H9 (cell line): ENCODE measurements around the gene TBL3. TPM values are rescaled to one million over a fixed set of nuclear protein-coding genes. Genes with fewer than 3 reads are reported as not detected.

Source experiments
- DNase-seq: peaks from one replicate; pipeline ENCODE4 v3.0.0-alpha.2; 2017
- H2AFZ ChIP-seq: one replicate; pipeline ENCODE4 v1.6.1; 2013; ENCODE audit warnings: mild to moderate bottlenecking, low read length, control low read depth, moderate library complexity
- H2AK5ac ChIP-seq: 2 replicates; pipeline ENCODE4 v1.6.1; 2013; ENCODE audit warnings: low read length, control low read depth, mixed read lengths; ENCODE audit not compliant: insufficient read length
- H2BK120ac ChIP-seq: one replicate; pipeline ENCODE4 v1.6.1; 2013; ENCODE audit warnings: low read depth, mild to moderate bottlenecking, low read length, control low read depth, inconsistent platforms; ENCODE audit not compliant: poor library complexity, severe bottlenecking
- H2BK12ac ChIP-seq: 2 replicates; pipeline ENCODE4 v1.6.1; 2013; ENCODE audit warnings: low read length, control low read depth, mixed read lengths, low read depth; ENCODE audit not compliant: insufficient read length
- H2BK15ac ChIP-seq: 2 replicates; pipeline ENCODE4 v1.6.1; 2013; ENCODE audit warnings: low read depth, low read length, control low read depth
- H2BK20ac ChIP-seq: one replicate; pipeline ENCODE4 v1.6.1; 2013; ENCODE audit warnings: low read depth, mild to moderate bottlenecking, low read length, control low read depth, inconsistent platforms; ENCODE audit not compliant: poor library complexity, severe bottlenecking
- H2BK5ac ChIP-seq: 2 replicates; pipeline ENCODE4 v1.6.1; 2013; ENCODE audit warnings: low read length, control low read depth, mixed read lengths; ENCODE audit not compliant: insufficient read length
- H3K14ac ChIP-seq: 2 replicates; pipeline ENCODE4 v1.6.1; 2013; ENCODE audit warnings: low read length, control low read depth; ENCODE audit not compliant: insufficient read depth
- H3K18ac ChIP-seq: 2 replicates; pipeline ENCODE4 v1.6.1; 2013; ENCODE audit warnings: low read depth, mild to moderate bottlenecking, mixed read lengths, low read length, control low read depth; ENCODE audit not compliant: insufficient read length
- H3K23ac ChIP-seq: 2 replicates; pipeline ENCODE4 v1.6.1; 2013; ENCODE audit warnings: low read length, control low read depth, mixed read lengths, low read depth; ENCODE audit not compliant: insufficient read length
- H3K23me2 ChIP-seq: 2 replicates; pipeline ENCODE4 v1.6.1; 2013; ENCODE audit warnings: low read depth, mild to moderate bottlenecking, mixed read lengths, low read length, control low read depth; ENCODE audit not compliant: insufficient read length, poor library complexity, severe bottlenecking
- H3K27ac ChIP-seq: 2 replicates; pipeline ENCODE4 v1.5.1; 2013; ENCODE audit warnings: low read length, control low read depth, mixed read lengths, low read depth; ENCODE audit not compliant: insufficient read length
- H3K27me3 ChIP-seq: 2 replicates; pipeline ENCODE4 v1.6.1; 2013; ENCODE audit warnings: low read length, control low read depth, inconsistent platforms; ENCODE audit not compliant: insufficient read depth
- H3K4ac ChIP-seq: 2 replicates; pipeline ENCODE4 v1.6.1; 2013; ENCODE audit warnings: low read depth, mild to moderate bottlenecking, control low read depth, inconsistent platforms, low read length, moderate library complexity
- H3K4me1 ChIP-seq: 2 replicates; pipeline ENCODE4 v1.6.1; 2013; ENCODE audit warnings: low read length, control low read depth, inconsistent platforms; ENCODE audit not compliant: insufficient read depth
- H3K4me2 ChIP-seq: 2 replicates; pipeline ENCODE4 v1.6.1; 2013; ENCODE audit warnings: low read length, control low read depth, mixed read lengths; ENCODE audit not compliant: insufficient read length, insufficient read depth
- H3K56ac ChIP-seq: 2 replicates; pipeline ENCODE4 v1.6.1; 2013; ENCODE audit warnings: low read depth, mild to moderate bottlenecking, mixed read lengths, low read length, control low read depth; ENCODE audit not compliant: insufficient read length
- H3K79me1 ChIP-seq: 2 replicates; pipeline ENCODE4 v1.6.1; 2013; ENCODE audit warnings: low read depth, mild to moderate bottlenecking, moderate library complexity, low read length, control low read depth, inconsistent platforms; ENCODE audit not compliant: insufficient read depth, poor library complexity, severe bottlenecking
- H3K79me2 ChIP-seq: 2 replicates; pipeline ENCODE4 v1.6.1; 2013; ENCODE audit warnings: low read length, control low read depth, inconsistent platforms; ENCODE audit not compliant: insufficient read depth
- H3K9ac ChIP-seq: 2 replicates; pipeline ENCODE4 v1.6.1; 2013; ENCODE audit warnings: low read length, control low read depth, mixed read lengths; ENCODE audit not compliant: insufficient read length; ENCODE audit errors: extremely low read depth
- H3K9me3 ChIP-seq: one replicate; pipeline ENCODE4 v1.6.1; 2013; ENCODE audit warnings: low read depth, low read length, inconsistent platforms; ENCODE audit not compliant: control insufficient read depth
- H3T11ph ChIP-seq: one replicate; pipeline ENCODE4 v1.6.1; 2013; ENCODE audit warnings: mild to moderate bottlenecking, low read length, control low read depth, inconsistent platforms
- H4K20me1 ChIP-seq: one replicate; pipeline ENCODE4 v1.6.1; 2013; ENCODE audit not compliant: control insufficient read depth, insufficient read length, insufficient read depth
- H4K5ac ChIP-seq: 2 replicates; pipeline ENCODE4 v1.6.1; 2013; ENCODE audit warnings: low read depth, mild to moderate bottlenecking, mixed read lengths, low read length, control low read depth; ENCODE audit not compliant: insufficient read length
- H4K8ac ChIP-seq: replicated peaks from 2 replicates; pipeline ENCODE4 v1.6.1; 2013; ENCODE audit warnings: low read length, control low read depth, mixed read lengths, low read depth; ENCODE audit not compliant: insufficient read length
- H4K91ac ChIP-seq: 2 replicates; pipeline ENCODE4 v1.6.1; 2013; ENCODE audit warnings: low read depth, mild to moderate bottlenecking, moderate library complexity, mixed read lengths, low read length, control low read depth; ENCODE audit not compliant: insufficient read length
- H3K27ac Mint-ChIP-seq, 3 experiments: 2 replicates in 2 of 3; 3 replicates in 1 of 3; pipeline ENCODE4 v1.8.0; 2020 to 2021; ENCODE audit warnings: mixed read lengths in 3 of 3, mild to moderate bottlenecking in 1 of 3, moderate library complexity in 1 of 3
- H3K27me3 Mint-ChIP-seq: 2 replicates; pipeline ENCODE4 v1.8.0; 2021; ENCODE audit warnings: low read depth, mild to moderate bottlenecking, moderate library complexity, mixed read lengths
- H3K36me3 Mint-ChIP-seq, 3 experiments: 2 replicates in 2 of 3; 3 replicates in 1 of 3; pipeline ENCODE4 v1.8.0; 2020 to 2021; ENCODE audit warnings: low read depth in 3 of 3, mixed read lengths in 3 of 3; ENCODE audit not compliant: insufficient read depth in 1 of 3
- H3K4me1 Mint-ChIP-seq, 2 experiments: 2 replicates each; pipeline ENCODE4 v1.8.0; 2020; ENCODE audit warnings: mixed read lengths in 2 of 2
- H3K4me3 Mint-ChIP-seq, 2 experiments: 2 replicates in 1 of 2; 3 replicates in 1 of 2; pipeline ENCODE4 v1.8.0; 2020 to 2021; ENCODE audit warnings: mild to moderate bottlenecking in 2 of 2, mixed read lengths in 2 of 2, moderate library complexity in 1 of 2
- H3K9me3 Mint-ChIP-seq, 2 experiments: 2 replicates in 1 of 2; 3 replicates in 1 of 2; pipeline ENCODE4 v1.8.0; 2020; ENCODE audit warnings: mild to moderate bottlenecking in 2 of 2, mixed read lengths in 2 of 2, moderate library complexity in 1 of 2
- CTCF ChIP-seq: fragments of 200-600 bp; sonication (generic); conservative IDR thresholded peaks from 3 replicates; pipeline ENCODE4 v1.8.0; 2021; ENCODE audit warnings: antibody characterized with exemption, mild to moderate bottlenecking
- WGBS: extraction: QIAGEN DNeasy Blood & Tissue Kit; methylation state at CpG from one replicate; pipeline ENCODE4 v1.1.7; 2013; ENCODE audit warnings: missing lambda C conversion rate, low lambda C conversion rate, mixed read lengths; ENCODE audit not compliant: insufficient read length; ENCODE audit errors: extremely low coverage; 5-methylcytosine and 5-hydroxymethylcytosine counted together
- long read RNA-seq: library from polyadenylated mRNA; unstranded; transcript quantifications from one replicate; pipeline ENCODE4 v2.0.0, GENCODE V29; 2020
- total RNA-seq: library from RNA; stranded (reverse); gene quantifications from 2 replicates; pipeline ENCODE4 v1.2.1, GENCODE V29; 2021

The TBL3 gene
- total RNA-seq = 53.3 and 54.0 TPM in 2 replicates
- long read RNA-seq, full-length matches to known transcripts = 587 of 720 reads
- long read RNA-seq, partial matches to known transcripts = 23 of 720 reads
- long read RNA-seq, other reads (novel, unspliced or antisense) = 110 of 720 reads

GRCh38 chr16:1971796-1972489 lies at the start of gene TBL3:
TSS of gene TBL3 (plus strand) at chr16:1972053. CDS start at chr16:1972165, 112 bp downstream.
- H2BK120ac ChIP-seq = no peak within 1 kb of the TSS
- WGBS = no CpG with 5 or more reads among the region's 78 CpGs

More at GRCh38 chr16:1971796-1972489, at the start of gene TBL3:
- peak; percentile 94 for DNase-seq
- Histone ChIP-seq H3K4me2 (peak within 1 kb of the TSS; percentile 62), H4K91ac (no peak within 1 kb of the TSS), H3T11ph (no peak within 1 kb of the TSS), H3K27me3 (no peaks in the 10 kb centered on the region), H3K79me1 (peaks cover 5% of the 10 kb centered on the region), H3K56ac (no peak within 1 kb of the TSS), H2BK20ac (no peak within 1 kb of the TSS), H3K23ac (no peak within 1 kb of the TSS), H3K79me2 (peaks cover 6% of the 10 kb centered on the region; the same call in 1 of the 2 replicates), H2AFZ (no peak within 1 kb of the TSS), H2BK5ac (no peak within 1 kb of the TSS), H3K4ac (no peak within 1 kb of the TSS), H3K14ac (peak within 1 kb of the TSS; percentile 16), H4K5ac (no peak within 1 kb of the TSS), H3K27ac (no peak within 1 kb of the TSS), H3K18ac (peak within 1 kb of the TSS; percentile 3), H2AK5ac (no peak within 1 kb of the TSS), H3K4me1 (no peaks in the 10 kb centered on the region), H4K20me1 (no peaks in the 10 kb centered on the region), H4K8ac (no peak within 1 kb of the TSS), H3K9ac (peak within 1 kb of the TSS; percentile 68), H3K23me2 (peaks cover 8% of the 10 kb centered on the region), H3K9me3 (no peaks in the 10 kb centered on the region), H2BK15ac (no peak within 1 kb of the TSS), H2BK12ac (no peak within 1 kb of the TSS)
- H3K4me3 Mint-ChIP-seq = peak within 1 kb of the TSS; percentile 93 to 96
- H3K27me3 Mint-ChIP-seq = no peaks in the 10 kb centered on the region
- H3K9me3 Mint-ChIP-seq = no peaks in the 10 kb centered on the region; a peak in 2 of 5 replicates
- H3K27ac Mint-ChIP-seq = peak within 1 kb of the TSS; percentile 94 to 98 (median 95)
- peaks cover 10 to 22% (median 22%) of the 10 kb centered on the region in 3 experiments for H3K36me3 Mint-ChIP-seq
- TF ChIP-seq CTCF = no peak
- H3K4me1 Mint-ChIP-seq = peaks cover 8 to 14% of the 10 kb centered on the region in 2 experiments
